Gastroesophageal sphincter (tissue), 3 donors: Measurements from ENCODE around the gene CHST13.

Experiments
- CTCF ChIP-seq, 4 experiments: fragments of 200-600 bp in 2 of 4; fragments of 450-650 bp in 2 of 4; sonication (generic) in 1 of 4; IDR thresholded peaks; one replicate each; pipeline ENCODE4 v1.5.1; 2017 to 2019; ENCODE audit warnings: antibody characterized with exemption in 4 of 4, mild to moderate bottlenecking in 2 of 4, moderate library complexity in 2 of 4
- EP300 ChIP-seq: sonication (generic); formaldehyde crosslinking; IDR thresholded peaks from one replicate; pipeline ENCODE4 v1.6.1; 2017; ENCODE audit warnings: antibody characterized with exemption, mild to moderate bottlenecking

- no peak for TF ChIP-seq CTCF (IDR thresholded peaks at IDR 0.05)
- TF ChIP-seq EP300, result no peak
Observed at GRCh38 chr3:126485956-126486355, 38.0 kb upstream of the CHST13 start.
